Kidney glomerular epithelial cell (primary cell): Measurements from ENCODE around the gene SORCS2.

Experiments used
- DNase-seq: peaks from one replicate; lab custom pipeline; 2025; lab: John Stamatoyannopoulos, UW

SORCS2 gene

DNA sequence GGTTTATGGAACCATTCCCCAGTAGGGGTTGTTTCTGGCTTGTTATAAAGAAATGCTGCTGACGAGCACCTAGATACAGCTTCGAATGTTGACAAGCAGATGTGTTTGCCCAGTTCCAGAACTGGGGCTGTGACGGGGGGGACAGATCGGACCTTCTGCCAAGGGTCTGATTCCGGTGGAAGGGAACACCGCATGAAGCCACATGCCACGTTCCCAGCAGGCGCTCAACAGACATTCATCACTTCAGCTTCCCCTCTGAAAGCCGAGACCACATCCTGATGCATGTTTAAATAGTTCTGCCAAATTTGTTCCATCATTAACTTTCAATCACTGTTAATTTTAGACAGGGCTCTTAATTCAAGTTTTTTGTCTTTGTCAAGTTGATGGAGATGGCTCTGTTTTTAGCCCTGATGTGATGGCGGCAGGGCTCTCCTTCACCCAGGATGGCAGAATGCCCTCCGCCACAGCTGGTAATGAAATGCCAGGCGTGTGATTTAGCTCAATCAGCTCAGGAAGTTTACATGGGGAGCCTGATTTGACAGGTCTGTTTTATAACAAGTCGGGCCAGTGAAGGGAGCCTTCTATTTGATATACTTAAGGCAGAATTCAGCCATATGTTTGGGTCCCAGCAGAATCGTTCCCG is 185.0 kb downstream of the SORCS2 start:
- no peak for DNase-seq

DNA sequence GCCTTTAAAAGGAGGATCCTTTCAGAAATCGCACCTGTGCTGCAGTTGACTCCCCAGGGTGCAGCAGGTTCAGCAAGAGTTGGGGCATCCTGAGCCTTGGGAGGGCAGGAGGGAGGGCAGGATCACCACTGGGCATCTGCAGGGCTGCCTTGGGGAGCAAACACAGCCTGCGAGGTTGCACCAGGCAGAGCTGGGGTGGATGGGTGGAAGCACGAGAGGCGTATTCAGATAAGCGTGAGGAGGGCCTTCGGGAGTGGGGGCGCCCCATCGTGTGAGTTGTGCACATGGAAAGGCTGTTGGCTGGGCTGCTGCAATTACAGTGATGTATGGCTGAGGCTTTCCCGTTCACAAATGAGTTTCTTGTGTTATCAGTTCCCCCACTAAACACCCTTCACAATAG is 186.8 kb downstream of the SORCS2 start:
- DNase-seq, result no peak

DNA sequence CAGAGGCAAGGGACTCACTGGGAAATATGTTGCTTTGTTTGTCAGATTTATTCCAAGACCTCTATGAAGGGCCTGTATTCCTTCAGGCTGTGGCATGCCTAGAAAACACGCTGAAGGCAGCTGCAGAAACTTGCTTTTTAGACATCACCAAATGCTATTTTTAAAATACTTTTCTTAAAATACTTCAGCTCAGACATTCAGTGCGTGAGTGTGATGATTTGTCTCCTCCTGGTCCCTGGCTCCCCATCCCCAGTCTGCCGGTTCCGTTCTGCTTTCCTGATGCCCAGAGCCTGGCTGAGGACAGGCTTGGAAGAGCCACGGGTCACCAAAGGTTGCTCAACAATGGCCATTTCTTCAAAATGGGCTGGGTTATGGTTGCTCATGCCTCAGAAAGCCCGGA is 187.4 kb downstream of the SORCS2 start:
- no peak for DNase-seq

DNA sequence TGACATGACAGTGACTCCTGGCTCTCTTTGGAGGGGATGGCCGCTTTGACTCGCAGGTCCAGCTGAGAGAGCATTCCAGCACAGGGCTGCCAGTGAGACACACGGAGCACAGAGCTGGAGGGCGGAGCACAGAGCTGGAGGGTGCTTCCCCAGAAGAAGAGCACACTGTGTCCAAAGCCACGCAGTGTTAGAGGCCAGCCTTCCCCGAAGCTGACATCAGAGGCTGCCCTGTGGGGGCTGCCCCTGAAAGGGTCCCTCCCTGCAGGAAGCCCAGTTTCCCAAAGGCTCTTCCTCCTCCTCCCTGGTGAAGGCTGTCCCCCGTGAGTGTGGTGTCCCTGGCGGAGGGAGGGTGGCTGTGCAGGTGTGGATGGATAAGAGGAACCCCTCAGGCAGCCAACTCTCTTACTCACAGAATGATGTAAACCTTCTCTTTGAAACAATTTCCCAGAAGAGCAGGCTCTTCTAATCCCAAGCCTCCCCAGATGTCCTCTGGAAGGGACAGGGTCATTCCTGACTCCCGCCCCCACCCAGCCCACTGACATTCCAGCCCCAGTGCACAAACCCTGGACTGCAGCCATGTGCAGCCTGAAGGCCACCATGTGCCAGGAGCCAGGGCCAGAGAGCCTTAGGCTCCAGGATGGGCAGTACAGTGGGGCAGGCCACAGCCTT is 189.0 kb downstream of the SORCS2 start:
- DNase-seq, result no peak

GRCh38 chr4:7381890-7382633 is 189.7 kb downstream of the SORCS2 start:
- no peak for DNase-seq

GRCh38 chr4:7382634-7383014 is 190.3 kb downstream of the SORCS2 start:
- no peak for DNase-seq

DNA sequence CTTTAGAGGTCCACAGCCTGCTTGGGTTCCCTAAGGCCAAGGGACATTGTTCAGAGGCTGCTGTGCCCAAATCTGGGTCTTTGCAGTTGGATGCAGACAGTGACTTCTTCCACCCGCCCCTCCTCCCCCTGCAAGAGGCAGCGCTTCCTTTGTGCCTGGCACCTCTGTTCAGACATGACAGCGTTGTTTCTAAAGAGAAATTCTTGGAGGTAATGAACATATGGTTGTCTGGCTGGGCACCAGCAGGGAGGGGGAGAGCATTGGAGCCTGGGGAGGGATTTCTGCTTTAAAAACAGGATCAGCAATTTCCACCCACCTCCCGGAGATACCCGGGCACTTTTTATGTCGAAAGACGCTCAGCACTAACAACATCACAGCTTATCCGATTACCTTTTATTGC is 190.9 kb downstream of the SORCS2 start:
- DNase-seq, result no peak

DNA sequence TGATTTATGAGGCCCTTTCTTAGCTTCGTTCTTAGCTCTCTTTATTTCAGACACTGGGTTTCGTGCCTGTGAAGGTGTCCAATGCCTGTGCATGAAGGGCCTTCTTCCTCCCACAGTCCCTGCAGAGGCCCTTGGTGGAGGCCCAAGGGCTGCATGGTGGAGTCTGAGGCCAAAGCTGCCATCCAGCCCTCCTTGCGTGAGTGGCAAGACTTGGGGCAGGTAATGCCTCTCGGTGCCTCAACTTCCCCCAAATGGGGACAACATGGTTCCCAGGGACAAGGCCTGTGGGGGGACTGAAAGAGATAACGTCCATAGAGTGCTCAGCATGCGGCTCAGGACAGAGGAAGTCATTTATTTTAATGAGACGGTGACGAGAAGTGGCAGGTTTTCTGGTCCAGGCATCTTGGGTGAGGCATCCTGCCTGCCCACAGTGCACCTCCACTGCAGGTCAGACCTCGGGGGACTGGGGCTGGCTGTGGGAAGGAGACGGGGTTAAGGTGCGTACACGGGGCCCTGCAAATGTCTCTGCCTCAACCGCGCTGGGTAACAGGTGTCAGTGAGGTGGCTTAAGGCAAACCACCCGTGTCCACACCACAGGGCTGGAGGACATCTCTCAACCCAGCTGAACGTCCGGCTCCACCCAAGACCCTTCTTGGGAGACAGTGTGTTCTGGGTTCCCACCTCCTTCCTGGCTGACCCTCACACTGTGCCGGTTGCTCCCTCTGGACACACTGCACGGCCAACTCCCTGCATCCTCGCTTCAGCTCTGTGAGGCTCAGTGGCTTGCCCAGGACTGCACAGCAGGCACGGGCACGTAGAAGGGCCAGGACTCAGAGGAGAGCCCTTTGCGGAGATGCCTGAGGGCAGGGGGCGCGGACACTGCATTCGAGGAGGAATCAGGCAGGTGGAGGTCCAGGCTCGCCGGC is 191.9 kb downstream of the SORCS2 start:
- DNase-seq, result no peak

- no peak for DNase-seq
Measured at GRCh38 chr4:7384929-7385890, 192.9 kb downstream of the SORCS2 start.

DNA sequence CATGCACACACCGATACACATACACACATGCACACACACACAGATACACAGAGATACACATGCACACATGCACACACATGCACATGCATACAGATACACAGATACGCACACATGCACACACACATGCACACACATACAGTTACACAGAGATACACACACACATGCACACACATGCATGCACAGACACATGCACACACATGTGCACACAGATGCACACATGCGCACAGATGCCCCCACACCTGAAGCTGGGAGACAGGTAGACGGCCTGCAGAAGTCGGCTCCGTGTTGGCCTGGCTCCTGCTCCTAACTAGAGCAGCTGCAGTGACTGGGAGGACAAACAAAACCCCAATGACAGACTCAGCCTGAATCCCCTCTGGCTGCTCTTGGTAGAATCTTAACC is 195.6 kb downstream of the SORCS2 start:
- no peak for DNase-seq

- DNase-seq, result no peak
Measured at GRCh38 chr4:7388627-7389026, 196.3 kb downstream of the SORCS2 start.

GRCh38 chr4:7389101-7389701 is 196.9 kb downstream of the SORCS2 start:
- DNase-seq, result no peak

DNA sequence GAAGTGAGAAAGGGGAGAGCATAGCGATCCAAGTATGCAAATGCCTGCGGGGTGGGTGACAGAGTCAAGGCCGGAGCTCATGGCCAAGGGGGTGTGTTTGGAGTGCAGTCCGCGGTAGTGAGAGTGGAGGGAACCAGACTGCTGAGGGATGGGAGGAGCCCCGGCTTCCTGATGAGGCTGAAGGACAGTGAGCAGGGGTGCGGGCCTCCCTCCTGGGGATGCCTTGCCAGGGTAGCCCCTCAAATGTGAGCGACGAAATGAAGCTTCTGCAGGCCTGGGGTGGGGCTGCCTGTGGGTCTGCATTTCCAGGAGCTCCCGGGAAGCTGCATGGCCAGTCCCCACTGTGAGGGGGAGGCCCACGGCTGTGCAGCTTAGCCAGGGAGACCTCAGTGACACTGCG is 197.4 kb downstream of the SORCS2 start:
- no peak for DNase-seq

DNA sequence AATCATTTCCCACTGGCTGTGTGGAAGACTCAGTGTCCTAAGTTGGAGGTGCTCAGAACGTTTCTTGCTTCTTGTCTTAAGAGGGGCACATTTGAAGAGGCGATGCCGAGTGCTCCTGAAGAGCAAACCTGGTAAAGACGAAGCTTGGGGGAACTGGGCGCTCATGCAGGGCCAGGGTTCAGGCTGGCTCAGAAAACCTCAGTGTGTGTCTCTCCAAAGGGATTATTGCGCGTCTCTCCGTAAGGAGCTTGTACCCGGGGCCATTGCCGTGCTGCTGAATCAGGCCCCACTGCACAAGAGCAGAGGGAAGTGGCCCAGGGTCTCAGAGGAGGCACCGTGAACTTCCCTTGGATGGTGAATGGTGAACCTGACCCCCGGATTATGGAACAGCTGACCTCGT is 198.0 kb downstream of the SORCS2 start:
- no peak for DNase-seq

DNA sequence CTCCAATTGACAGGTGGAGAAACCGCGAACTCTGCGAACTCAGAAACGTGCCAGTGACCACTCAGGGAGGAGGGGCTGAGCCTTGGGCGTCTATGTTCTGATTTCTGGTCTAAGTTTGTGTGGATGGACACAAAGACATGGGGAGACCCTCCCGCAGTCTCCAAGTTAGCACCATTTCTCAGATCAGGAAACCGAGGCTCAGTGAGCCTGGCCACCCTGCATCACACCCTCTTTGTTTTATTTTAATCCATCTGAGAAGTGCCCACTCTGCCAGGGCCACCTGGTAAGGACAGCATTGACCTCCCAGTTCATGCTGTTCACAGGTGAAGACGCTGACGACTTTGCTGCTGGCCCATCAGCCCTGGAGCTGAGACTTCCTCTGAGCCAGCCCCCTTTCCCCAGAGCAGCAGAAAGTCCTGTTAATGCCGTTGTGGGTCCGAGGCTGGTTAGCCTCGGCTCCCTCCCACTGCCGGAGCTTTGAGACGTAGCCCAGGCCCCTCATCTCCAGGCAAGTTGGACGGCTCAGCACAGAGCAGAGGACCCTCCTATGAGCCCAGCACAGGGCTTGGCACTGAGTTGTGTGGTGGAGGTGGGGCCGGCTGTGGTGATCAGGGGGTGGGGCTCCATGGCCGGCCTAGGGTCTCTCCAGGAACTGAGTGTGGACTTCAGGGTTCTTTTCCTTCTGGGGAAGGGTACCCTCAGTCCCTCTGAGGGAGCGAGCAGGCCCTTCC is 198.7 kb downstream of the SORCS2 start:
- no peak for DNase-seq

DNA sequence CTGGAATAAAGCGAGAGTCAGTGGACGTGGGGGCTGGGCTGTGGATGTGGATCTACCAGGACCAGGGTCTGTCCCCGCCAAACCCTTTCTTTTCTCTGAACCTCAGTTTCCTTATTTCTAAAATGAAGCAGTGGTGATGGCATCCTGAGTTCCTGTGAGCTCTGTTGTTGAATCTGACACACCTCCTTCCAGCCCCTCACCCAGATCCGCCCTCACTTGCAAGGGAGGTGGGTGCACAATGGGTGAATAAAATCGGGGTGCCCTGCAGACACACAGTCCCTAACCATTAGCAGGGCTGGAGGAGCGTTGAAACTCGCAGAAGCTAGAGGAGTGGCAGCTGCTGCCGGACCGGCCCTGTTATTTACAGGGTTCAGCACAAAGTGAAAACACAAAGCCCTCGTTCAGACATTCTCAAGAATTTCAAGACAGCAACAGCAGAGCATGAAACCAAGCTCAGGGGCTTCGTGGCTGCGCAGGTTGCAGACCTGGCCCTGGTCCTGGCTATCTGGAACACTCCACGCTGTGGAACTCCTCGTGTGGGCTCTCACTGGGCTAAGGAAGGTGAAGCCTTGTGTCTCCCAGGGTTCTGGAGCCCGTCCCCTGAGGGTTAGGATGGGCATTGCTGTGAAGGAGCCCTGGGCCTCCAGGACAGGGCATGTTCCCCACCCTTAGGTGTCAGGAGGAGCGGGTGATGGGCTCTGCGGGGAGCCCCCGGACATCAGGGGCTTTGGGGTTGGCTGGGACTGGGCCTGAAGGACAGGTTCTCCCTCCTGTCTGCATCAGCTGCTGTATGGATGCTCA is 199.5 kb downstream of the SORCS2 start:
- no peak for DNase-seq

- peak; percentile 1 for DNase-seq
Measured at GRCh38 chr4:7392438-7393421, 200.4 kb downstream of the SORCS2 start.
